Measurements from ENCODE around the gene CCDC27.
"Not testable (repeated sequence)": the region's sequence is repeated elsewhere in the genome, so short reads cannot be mapped to it uniquely, and the experiment has no call there.

CCDC27 gene

GRCh38 chr1:3807769-3808168 is 55.5 kb downstream of the CCDC27 start:
- H3K4me3 ChIP-seq (replicated peaks; ENCODE audit: low read depth, low read length) = no peak overlapping the region
- TF ChIP-seq CTCF (IDR thresholded peaks at IDR 0.05; ENCODE audit: low read length, missing control alignments) = no peak
- DNase-seq (ENCODE audit: low read depth) = no peak

GRCh38 chr1:3809680-3810079 is 57.4 kb downstream of the CCDC27 start:
- DNase-seq (ENCODE audit: low read depth) = no peak
- H3K4me3 ChIP-seq (replicated peaks; ENCODE audit: low read depth, low read length) = no peak overlapping the region
- no peak for TF ChIP-seq CTCF (IDR thresholded peaks at IDR 0.05; ENCODE audit: low read length, missing control alignments)

- DNase-seq (ENCODE audit: low read depth); H3K4me3 ChIP-seq (replicated peaks; ENCODE audit: low read depth, low read length): not testable (repeated sequence)
Measured at GRCh38 chr1:3810149-3810761, 58.0 kb downstream of the CCDC27 start.

- TF ChIP-seq CTCF (IDR thresholded peaks at IDR 0.05; ENCODE audit: low read length, missing control alignments) = no peak
- H3K4me3 ChIP-seq (replicated peaks; ENCODE audit: low read depth, low read length) = no peak overlapping the region
- DNase-seq (ENCODE audit: low read depth) = no peak
Measured at GRCh38 chr1:3811595-3811911, 59.3 kb downstream of the CCDC27 start.

GRCh38 chr1:3814065-3814464 is 61.8 kb downstream of the CCDC27 start:
- no peak for DNase-seq (ENCODE audit: low read depth)
- no peak for TF ChIP-seq CTCF (IDR thresholded peaks at IDR 0.05; ENCODE audit: low read length, missing control alignments)
- H3K4me3 ChIP-seq (replicated peaks; ENCODE audit: low read depth, low read length) = no peak overlapping the region

GRCh38 chr1:3814771-3815561 is 62.7 kb downstream of the CCDC27 start:
- DNase-seq (ENCODE audit: low read depth) = no peak
- no peak for TF ChIP-seq CTCF (IDR thresholded peaks at IDR 0.05; ENCODE audit: low read length, missing control alignments)
- no peak overlapping the region for H3K4me3 ChIP-seq (replicated peaks; ENCODE audit: low read depth, low read length)

GRCh38 chr1:3816331-3817137 is 64.3 kb downstream of the CCDC27 start:
- no peak for TF ChIP-seq CTCF (IDR thresholded peaks at IDR 0.05; ENCODE audit: low read length, missing control alignments)
- no peak for DNase-seq (ENCODE audit: low read depth)
- H3K4me3 ChIP-seq (replicated peaks; ENCODE audit: low read depth, low read length) = no peak overlapping the region

Data from fibroblast of pulmonary artery (primary cell).